Mononuclear cell (primary cell): ENCODE measurements around the gene THBS2. TPM values are rescaled to one million over a fixed set of nuclear protein-coding genes. Genes with fewer than 3 reads are reported as not detected.
"Not testable (repeated sequence)": the region's sequence is repeated elsewhere in the genome, so short reads cannot be mapped to it uniquely, and the experiment has no call there.

Experiments
- H3K27me3 ChIP-seq: 2 replicates; pipeline ENCODE4 v1.6.0; 2011; ENCODE audit warnings: low read length, control low read depth; ENCODE audit not compliant: insufficient read depth
- H3K4me1 ChIP-seq: 2 replicates; pipeline ENCODE4 v1.5.1; 2011; ENCODE audit warnings: mild to moderate bottlenecking, low read length, control low read depth; ENCODE audit not compliant: insufficient read depth
- H3K4me3 ChIP-seq: 2 replicates; pipeline ENCODE4 v1.5.1; 2011; ENCODE audit warnings: mild to moderate bottlenecking, low read length, moderate library complexity
- H3K9me3 ChIP-seq: 2 replicates; pipeline ENCODE4 v1.5.1; 2011; ENCODE audit warnings: low read depth, mild to moderate bottlenecking, control low read depth, low read length
- total RNA-seq: library from RNA; depleted of rRNA; stranded (reverse); fragments of >200 nt; gene quantifications from one replicate; pipeline ENCODE4 v1.2.3, GENCODE V29; 2012

THBS2 gene
- total RNA-seq, 1 donor, result under 0.01 TPM

- Histone ChIP-seq H3K9me3 (peaks cover 31% of the 10 kb centered on the region), H3K27me3 (no peaks in the 10 kb centered on the region), H3K4me1 (no peaks in the 10 kb centered on the region), H3K4me3 (no peak overlapping the region)
Measured at GRCh38 chr6:169205176-169206160, 48.2 kb downstream of the THBS2 start.

- H3K27me3 ChIP-seq, result no peaks in the 10 kb centered on the region
- no peaks in the 10 kb centered on the region for H3K4me1 ChIP-seq
- peaks cover 22% of the 10 kb centered on the region for H3K9me3 ChIP-seq
- no peak overlapping the region for H3K4me3 ChIP-seq
Measured at GRCh38 chr6:169204167-169204566, 49.5 kb downstream of the THBS2 start.

GRCh38 chr6:169201985-169202384, 51.7 kb downstream of the THBS2 start:
- H3K27me3 ChIP-seq, result no peaks in the 10 kb centered on the region

DNA sequence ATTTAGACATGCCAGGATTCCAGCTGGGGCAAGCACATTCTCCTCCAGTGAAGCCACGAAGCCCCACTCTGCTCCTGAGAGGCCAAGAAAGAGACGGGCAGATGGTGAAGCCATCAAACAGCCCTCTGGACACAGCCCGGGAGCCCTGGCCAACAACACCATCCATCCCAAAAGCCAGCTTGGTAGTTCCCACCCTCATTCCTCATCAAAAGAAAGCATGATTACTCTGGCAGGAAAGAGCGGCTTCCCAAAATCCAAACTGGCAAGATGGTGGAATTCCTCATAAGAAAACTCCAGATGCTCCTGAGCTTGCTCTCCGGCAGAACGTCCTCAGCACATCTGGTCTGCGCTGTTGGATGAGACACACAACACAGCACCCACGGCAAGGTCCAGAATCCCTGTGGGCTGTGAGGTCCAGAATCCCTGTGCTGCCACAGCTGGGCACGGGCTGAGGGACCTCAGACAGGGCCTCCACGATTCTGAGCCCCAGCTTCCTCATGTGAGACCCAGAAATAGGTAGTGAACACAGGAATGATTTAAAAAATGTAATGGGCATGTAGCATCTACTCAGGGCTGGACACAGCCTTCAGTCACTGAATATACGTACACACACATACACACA, 52.6 kb downstream of the THBS2 start:
- Histone ChIP-seq H3K4me1 (no peaks in the 10 kb centered on the region), H3K27me3 (no peaks in the 10 kb centered on the region), H3K4me3 (no peak overlapping the region), H3K9me3 (no peaks in the 10 kb centered on the region)

More at GRCh38 chr6:169201985-169202384, 51.7 kb downstream of the THBS2 start:
- H3K9me3 ChIP-seq, result peaks cover 7% of the 10 kb centered on the region
- H3K4me1 ChIP-seq, result no peaks in the 10 kb centered on the region
- H3K4me3 ChIP-seq, result no peak overlapping the region

GRCh38 chr6:169199625-169200335, 53.9 kb downstream of the THBS2 start:
- no peaks in the 10 kb centered on the region for H3K27me3 ChIP-seq
- H3K9me3 ChIP-seq, result no peaks in the 10 kb centered on the region

GRCh38 chr6:169198885-169199284, 54.8 kb downstream of the THBS2 start:
- Histone ChIP-seq H3K4me3 (no peak overlapping the region), H3K27me3 (no peaks in the 10 kb centered on the region), H3K4me1 (no peaks in the 10 kb centered on the region), H3K9me3 (no peaks in the 10 kb centered on the region)

More at GRCh38 chr6:169199625-169200335, 53.9 kb downstream of the THBS2 start:
- H3K4me3 ChIP-seq, result no peak overlapping the region
- no peaks in the 10 kb centered on the region for H3K4me1 ChIP-seq

DNA sequence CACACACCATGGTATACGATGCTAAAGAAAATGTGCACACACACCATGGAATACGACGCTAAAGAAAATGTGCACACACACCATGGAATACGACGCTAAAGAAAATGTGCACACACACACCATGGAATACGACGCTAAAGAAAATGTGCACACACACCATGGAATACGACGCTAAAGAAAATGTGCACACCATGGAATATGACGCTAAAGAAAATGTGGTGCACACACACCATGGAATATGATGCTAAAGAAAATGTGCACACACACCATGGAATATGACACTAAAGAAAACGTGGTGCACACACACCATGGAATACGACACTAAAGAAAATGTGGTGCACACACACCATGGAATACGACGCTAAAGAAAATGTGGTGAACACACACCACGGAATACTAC, 55.7 kb downstream of the THBS2 start:
- H3K4me1 ChIP-seq, H3K4me3 ChIP-seq, H3K27me3 ChIP-seq, H3K9me3 ChIP-seq: not testable (repeated sequence)

DNA sequence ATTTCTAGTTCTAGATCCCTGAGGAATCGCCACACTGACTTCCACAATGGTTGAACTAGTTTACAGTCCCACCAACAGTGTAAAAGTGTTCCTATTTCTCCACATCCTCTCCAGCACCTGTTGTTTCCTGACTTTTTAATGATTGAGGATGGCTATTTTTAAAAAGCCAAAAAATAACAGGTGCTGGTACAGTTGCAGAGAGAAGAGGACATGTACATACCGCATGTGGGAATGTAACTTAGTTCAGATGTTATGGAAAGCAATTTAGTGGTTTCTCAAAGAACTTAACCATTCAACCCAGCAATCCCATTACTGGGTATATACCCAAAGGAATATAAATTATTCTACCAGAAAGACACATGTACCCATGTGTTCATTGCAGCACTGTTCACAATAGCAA, 57.4 kb downstream of the THBS2 start:
- H3K9me3 ChIP-seq, H3K4me3 ChIP-seq, H3K4me1 ChIP-seq, H3K27me3 ChIP-seq: not testable (repeated sequence)

DNA sequence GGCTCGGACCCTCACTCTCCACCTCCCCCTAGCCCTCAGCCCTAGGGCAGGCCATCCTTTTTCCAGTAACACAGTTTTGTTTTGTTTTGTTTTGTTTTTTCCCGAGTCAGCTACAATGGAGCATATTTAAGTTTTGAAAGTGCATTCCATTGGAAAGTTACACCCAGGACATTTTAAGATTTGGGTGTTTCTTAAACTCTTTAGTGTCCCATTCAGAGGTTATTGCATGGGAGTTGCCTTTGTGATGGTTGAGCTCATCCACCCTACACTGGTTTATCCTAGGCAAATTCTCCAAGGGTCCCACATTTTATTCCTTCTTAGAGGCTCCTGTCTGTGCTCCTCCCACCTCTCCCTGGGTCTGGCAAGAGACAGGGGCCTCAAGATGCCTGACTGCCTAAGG, 58.9 kb downstream of the THBS2 start:
- H3K27me3 ChIP-seq, result no peaks in the 10 kb centered on the region

GRCh38 chr6:169190970-169191369, 62.7 kb downstream of the THBS2 start:
- no peaks in the 10 kb centered on the region for H3K4me1 ChIP-seq
- no peak overlapping the region for H3K4me3 ChIP-seq
- no peaks in the 10 kb centered on the region for H3K27me3 ChIP-seq
- no peaks in the 10 kb centered on the region for H3K9me3 ChIP-seq

More for the DNA sequence above, 58.9 kb downstream of the THBS2 start:
- H3K4me3 ChIP-seq, result no peak overlapping the region
- no peaks in the 10 kb centered on the region for H3K4me1 ChIP-seq
- no peaks in the 10 kb centered on the region for H3K9me3 ChIP-seq

- no peaks in the 10 kb centered on the region for H3K27me3 ChIP-seq
- H3K4me1 ChIP-seq, result no peaks in the 10 kb centered on the region
- H3K4me3 ChIP-seq, result no peak overlapping the region
- H3K9me3 ChIP-seq, result no peaks in the 10 kb centered on the region
Measured at GRCh38 chr6:169190144-169190584, 63.5 kb downstream of the THBS2 start.

GRCh38 chr6:169189686-169190085, 64.0 kb downstream of the THBS2 start:
- H3K4me3 ChIP-seq, result no peak overlapping the region
- no peaks in the 10 kb centered on the region for H3K9me3 ChIP-seq
- no peaks in the 10 kb centered on the region for H3K27me3 ChIP-seq
- no peaks in the 10 kb centered on the region for H3K4me1 ChIP-seq

GRCh38 chr6:169189182-169189581, 64.5 kb downstream of the THBS2 start:
- Histone ChIP-seq H3K4me1 (no peaks in the 10 kb centered on the region), H3K9me3 (no peaks in the 10 kb centered on the region), H3K4me3 (no peak overlapping the region), H3K27me3 (no peaks in the 10 kb centered on the region)

GRCh38 chr6:169188475-169188874, 65.2 kb downstream of the THBS2 start:
- H3K9me3 ChIP-seq, result no peaks in the 10 kb centered on the region
- no peak overlapping the region for H3K4me3 ChIP-seq
- no peaks in the 10 kb centered on the region for H3K4me1 ChIP-seq
- no peaks in the 10 kb centered on the region for H3K27me3 ChIP-seq

GRCh38 chr6:169188051-169188470, 65.6 kb downstream of the THBS2 start:
- no peaks in the 10 kb centered on the region for H3K9me3 ChIP-seq

More at GRCh38 chr6:169188051-169188470, 65.6 kb downstream of the THBS2 start:
- no peaks in the 10 kb centered on the region for H3K27me3 ChIP-seq
- H3K4me1 ChIP-seq, result no peaks in the 10 kb centered on the region
- no peak overlapping the region for H3K4me3 ChIP-seq
